Upper lobe of right lung (tissue), 1 donor: ENCODE data around the gene NELL1. TPM values are rescaled to one million over a fixed set of nuclear protein-coding genes. Genes with fewer than 3 reads are reported as not detected.

Experiments used
- ATAC-seq: fragments of 200-7000 bp; cut with Tn5 transposase; one replicate; pipeline ENCODE4 v1.9.1; 2020; ENCODE audit warnings: mild to moderate bottlenecking, moderate library complexity
- DNase-seq: peaks from one replicate; pipeline ENCODE4 v3.0.0-alpha.2; 2020
- H3K27ac ChIP-seq: fragments of 200-600 bp; one replicate; pipeline ENCODE4 v1.8.0; 2022
- H3K27me3 ChIP-seq: fragments of 200-600 bp; one replicate; pipeline ENCODE4 v1.8.0; 2022; ENCODE audit warnings: mild to moderate bottlenecking
- H3K36me3 ChIP-seq: fragments of 200-600 bp; one replicate; pipeline ENCODE4 v1.8.0; 2022
- H3K4me1 ChIP-seq: fragments of 200-600 bp; one replicate; pipeline ENCODE4 v1.8.0; 2022
- H3K4me3 ChIP-seq: fragments of 200-600 bp; one replicate; pipeline ENCODE4 v1.8.0; 2022; ENCODE audit warnings: mild to moderate bottlenecking
- H3K9me3 ChIP-seq: fragments of 200-600 bp; one replicate; pipeline ENCODE4 v1.8.0; 2022
- CTCF ChIP-seq: fragments of 200-600 bp; IDR thresholded peaks from one replicate; pipeline ENCODE4 v1.8.0; 2022; ENCODE audit warnings: antibody characterized with exemption
- intact Hi-C: fragments of 100-400 bp; cut with DNase I; formaldehyde crosslinking; loops from one replicate; pipeline ENCODE4 v1.11.0; 2022
- total RNA-seq: library from RNA; stranded (reverse); fragmentation: NEBNext Ultra II Directional; extraction: Animal tissue kit (Norgen Biotek cat#: 25700); gene quantifications from one replicate; pipeline ENCODE4 v1.2.1, GENCODE V29; 2021
- donor health status: DM: no; HTN: yes; CAD: no; lungs with severe emphysema.

NELL1 gene
- total RNA-seq, 1 donor from 2014 or later, result not detected

DNA sequence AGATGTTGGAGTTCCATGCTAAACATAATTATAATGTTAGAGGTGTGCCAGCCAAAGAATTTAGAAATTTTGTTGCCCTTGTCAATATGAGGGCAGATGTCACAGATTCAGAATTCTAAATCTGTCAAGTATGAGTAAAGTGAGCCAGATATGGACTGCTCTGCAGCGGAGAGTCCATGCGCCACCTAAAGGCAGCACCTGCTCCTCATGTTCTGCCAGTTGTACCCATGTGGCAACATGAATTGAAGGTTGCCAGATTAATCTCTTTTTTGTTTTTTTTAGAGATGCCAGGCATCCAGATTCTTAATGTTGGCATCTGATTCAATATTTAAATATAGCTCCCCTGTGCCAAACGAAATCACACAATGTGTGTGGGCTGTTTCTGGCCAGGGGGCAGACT is 844.9 kb downstream of the NELL1 start:
- Histone ChIP-seq H3K27me3 (no peaks in the 10 kb centered on the region), H3K27ac (no peak overlapping the region), H3K4me3 (no peak overlapping the region), H3K4me1 (no peaks in the 10 kb centered on the region), H3K9me3 (no peaks in the 10 kb centered on the region), H3K36me3 (no peaks in the 10 kb centered on the region)
- no peak for TF ChIP-seq CTCF
- no peak for ATAC-seq
- DNase-seq, result no peak
- intact Hi-C loops, result no loop called here

- no peak for ATAC-seq
- Histone ChIP-seq H3K27ac (no peak overlapping the region), H3K4me1 (no peaks in the 10 kb centered on the region), H3K36me3 (no peaks in the 10 kb centered on the region), H3K27me3 (no peaks in the 10 kb centered on the region), H3K4me3 (no peak overlapping the region), H3K9me3 (no peaks in the 10 kb centered on the region)
- no peak for TF ChIP-seq CTCF
- intact Hi-C loops, result no loop called here
- no peak for DNase-seq
Observed at GRCh38 chr11:21520244-21520643, 850.9 kb downstream of the NELL1 start.

- intact Hi-C loops, result no loop called here
- no peaks in the 10 kb centered on the region for H3K27me3 ChIP-seq
- no peak overlapping the region for H3K4me3 ChIP-seq
- no peaks in the 10 kb centered on the region for H3K9me3 ChIP-seq
- no peak overlapping the region for H3K27ac ChIP-seq
- no peaks in the 10 kb centered on the region for H3K4me1 ChIP-seq
- no peaks in the 10 kb centered on the region for H3K36me3 ChIP-seq
- no peak for ATAC-seq
- TF ChIP-seq CTCF, result no peak
- DNase-seq, result no peak
Observed at GRCh38 chr11:21529187-21529586, 859.8 kb downstream of the NELL1 start.

DNA sequence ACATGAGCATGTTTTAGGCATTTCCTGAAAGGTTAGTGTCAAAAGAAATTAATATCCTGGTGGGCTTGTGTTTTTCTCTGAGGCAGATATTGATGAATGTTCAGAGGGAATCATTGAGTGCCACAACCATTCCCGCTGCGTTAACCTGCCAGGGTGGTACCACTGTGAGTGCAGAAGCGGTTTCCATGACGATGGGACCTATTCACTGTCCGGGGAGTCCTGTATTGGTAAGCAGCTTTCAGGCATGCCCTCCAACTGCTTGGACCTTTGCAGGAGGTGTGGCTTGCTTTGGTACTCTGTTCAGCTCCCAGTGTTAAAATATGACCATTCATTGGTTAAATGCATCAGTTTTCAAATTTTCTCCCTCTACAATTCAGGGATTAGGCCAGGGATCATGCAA is 864.9 kb downstream of the NELL1 start:
- DNase-seq (no peak), ATAC-seq (no peak)

DNA sequence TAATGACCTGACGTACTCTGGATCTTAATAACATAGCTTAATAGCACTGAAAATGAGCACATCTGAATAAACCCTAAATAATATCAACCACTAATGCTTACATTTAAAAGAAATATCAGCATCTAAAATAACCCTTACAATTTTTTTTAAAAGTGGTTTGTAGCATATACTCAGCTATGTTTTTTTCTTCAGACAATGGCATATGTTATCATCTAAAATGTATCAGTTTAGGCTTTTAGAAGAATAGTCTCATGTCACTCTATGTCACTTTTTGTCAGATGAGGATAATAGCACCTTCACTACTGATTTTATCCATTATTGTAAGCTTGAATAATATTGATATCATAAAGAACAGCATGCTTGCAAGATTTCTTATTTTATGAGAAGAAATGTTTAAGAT is 868.6 kb downstream of the NELL1 start:
- Histone ChIP-seq H3K36me3 (no peaks in the 10 kb centered on the region), H3K27me3 (no peaks in the 10 kb centered on the region), H3K4me3 (no peak overlapping the region), H3K4me1 (no peaks in the 10 kb centered on the region), H3K9me3 (no peaks in the 10 kb centered on the region), H3K27ac (no peak overlapping the region)
- DNase-seq (no peak), ATAC-seq (no peak)
- intact Hi-C loops, result no loop called here
- TF ChIP-seq CTCF, result no peak

More for the DNA sequence above, 864.9 kb downstream of the NELL1 start:
- Histone ChIP-seq H3K27me3 (no peaks in the 10 kb centered on the region), H3K36me3 (no peaks in the 10 kb centered on the region), H3K4me1 (no peaks in the 10 kb centered on the region), H3K27ac (no peak overlapping the region), H3K9me3 (no peaks in the 10 kb centered on the region), H3K4me3 (no peak overlapping the region)
- intact Hi-C loops, result no loop called here
- no peak for TF ChIP-seq CTCF

DNA sequence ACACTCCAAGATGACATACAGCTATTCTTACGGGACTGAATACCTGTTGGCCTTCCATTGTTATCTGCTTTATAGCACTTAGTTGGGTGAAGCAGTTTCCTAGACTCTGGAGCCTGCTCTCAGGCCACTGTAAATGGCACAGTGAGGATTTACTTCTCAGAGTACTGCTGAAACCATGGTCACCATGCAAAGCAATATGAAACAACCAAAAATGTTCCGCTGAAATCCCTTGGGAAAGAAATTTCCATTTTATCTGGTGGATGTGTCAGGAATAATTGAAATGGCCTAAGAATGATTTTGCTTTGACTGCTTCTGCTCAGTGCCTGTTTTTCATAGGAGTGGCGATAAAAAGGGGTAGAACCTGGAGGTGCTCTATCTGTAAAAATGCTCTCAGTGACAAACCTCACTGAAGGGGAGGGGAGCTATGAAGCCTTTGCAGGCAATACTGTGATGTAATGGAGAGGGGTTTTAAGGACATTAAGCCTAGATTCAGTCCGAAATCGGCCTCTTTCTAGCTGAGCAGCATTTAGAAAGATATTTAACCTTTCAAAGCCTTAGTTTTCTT is 871.9 kb downstream of the NELL1 start:
- ATAC-seq, result no peak
- Histone ChIP-seq H3K4me3 (no peak overlapping the region), H3K36me3 (no peaks in the 10 kb centered on the region), H3K9me3 (no peaks in the 10 kb centered on the region), H3K4me1 (no peaks in the 10 kb centered on the region), H3K27ac (no peak overlapping the region), H3K27me3 (no peaks in the 10 kb centered on the region)
- no peak for TF ChIP-seq CTCF
- no peak for DNase-seq
- intact Hi-C loops, result no loop called here
